ENCODE data around the gene C3orf18.

The C3orf18 gene

GRCh38 chr3:50509715-50510114 lies 57.8 kb downstream of the C3orf18 start:
- POLR2A ChIA-PET = no interaction called here
- CTCF ChIA-PET = interaction anchor here (0.8 to 2.5 kb wide), 5 partner anchors 8 to 862 kb away, joined by 3 to 20 read pairs (median 3); no protein-coding TSS in a partner anchor
- no peak for TF ChIP-seq CTCF (IDR thresholded peaks at IDR 0.05; ENCODE audit: insufficient read depth, low read length, missing control alignments)
- H3K4me3 ChIP-seq (ENCODE audit: low read depth, low read length) = no peak overlapping the region
- DNase-seq (ENCODE audit: low read depth, low spot score) = no peak

GRCh38 chr3:50508821-50509220 lies 58.7 kb downstream of the C3orf18 start:
- no peak overlapping the region for H3K4me3 ChIP-seq (ENCODE audit: low read depth, low read length)
- ChIA-PET POLR2A (no interaction called here), CTCF (interaction anchor here (1.2 to 2.5 kb wide), 3 partner anchors 9 to 863 kb away, joined by 3 to 20 read pairs (median 5); no protein-coding TSS in a partner anchor)
- DNase-seq (ENCODE audit: low read depth, low spot score) = no peak
- no peak for TF ChIP-seq CTCF (IDR thresholded peaks at IDR 0.05; ENCODE audit: insufficient read depth, low read length, missing control alignments)
